Mononuclear cell (primary cell): Measurements from ENCODE around the gene NOM1. TPM values are rescaled to one million over a fixed set of nuclear protein-coding genes. Genes with fewer than 3 reads are reported as not detected.

ENCODE experiments used
- H3K27me3 ChIP-seq: 2 replicates; pipeline ENCODE4 v1.6.0; 2011; ENCODE audit warnings: low read length, control low read depth; ENCODE audit not compliant: insufficient read depth
- H3K4me1 ChIP-seq: 2 replicates; pipeline ENCODE4 v1.5.1; 2011; ENCODE audit warnings: mild to moderate bottlenecking, low read length, control low read depth; ENCODE audit not compliant: insufficient read depth
- H3K4me3 ChIP-seq: 2 replicates; pipeline ENCODE4 v1.5.1; 2011; ENCODE audit warnings: mild to moderate bottlenecking, low read length, moderate library complexity
- H3K9me3 ChIP-seq: 2 replicates; pipeline ENCODE4 v1.5.1; 2011; ENCODE audit warnings: low read depth, mild to moderate bottlenecking, control low read depth, low read length
- total RNA-seq: library from RNA; depleted of rRNA; stranded (reverse); fragments of >200 nt; gene quantifications from one replicate; pipeline ENCODE4 v1.2.3, GENCODE V29; 2012

NOM1 gene
- total RNA-seq, 1 donor = 17.3 TPM

- Histone ChIP-seq H3K4me1 (peaks cover 4% of the 10 kb centered on the region), H3K9me3 (no peaks in the 10 kb centered on the region), H3K4me3 (no peak overlapping the region), H3K27me3 (no peaks in the 10 kb centered on the region)
Measured at GRCh38 chr7:156956727-156957126, 7.2 kb downstream of the NOM1 start.

- H3K4me3 ChIP-seq = no peak overlapping the region
- H3K4me1 ChIP-seq = no peaks in the 10 kb centered on the region
- H3K9me3 ChIP-seq = no peaks in the 10 kb centered on the region
- H3K27me3 ChIP-seq = no peaks in the 10 kb centered on the region
Measured at GRCh38 chr7:156962145-156962544, 12.6 kb downstream of the NOM1 start.

- Histone ChIP-seq H3K27me3 (no peaks in the 10 kb centered on the region), H3K4me3 (no peak overlapping the region), H3K4me1 (no peaks in the 10 kb centered on the region), H3K9me3 (no peaks in the 10 kb centered on the region)
Measured at GRCh38 chr7:156962897-156963296, 13.4 kb downstream of the NOM1 start.

GRCh38 chr7:156963472-156963871 is 14.0 kb downstream of the NOM1 start:
- Histone ChIP-seq H3K9me3 (no peaks in the 10 kb centered on the region), H3K4me1 (no peaks in the 10 kb centered on the region), H3K4me3 (no peak overlapping the region), H3K27me3 (no peaks in the 10 kb centered on the region)

GRCh38 chr7:156964971-156965370 is 15.5 kb downstream of the NOM1 start:
- H3K4me3 ChIP-seq = no peak overlapping the region
- no peaks in the 10 kb centered on the region for H3K9me3 ChIP-seq
- no peaks in the 10 kb centered on the region for H3K4me1 ChIP-seq
- H3K27me3 ChIP-seq = no peaks in the 10 kb centered on the region

GRCh38 chr7:156966387-156966786 is 16.9 kb downstream of the NOM1 start:
- no peaks in the 10 kb centered on the region for H3K27me3 ChIP-seq
- no peaks in the 10 kb centered on the region for H3K9me3 ChIP-seq
- no peaks in the 10 kb centered on the region for H3K4me1 ChIP-seq
- H3K4me3 ChIP-seq = no peak overlapping the region

- Histone ChIP-seq H3K27me3 (no peaks in the 10 kb centered on the region), H3K9me3 (no peaks in the 10 kb centered on the region), H3K4me1 (no peaks in the 10 kb centered on the region), H3K4me3 (no peak overlapping the region)
Measured at GRCh38 chr7:156968183-156968582, 18.7 kb downstream of the NOM1 start.

GRCh38 chr7:156969972-156970420 is 20.5 kb downstream of the NOM1 start:
- H3K27me3 ChIP-seq = no peaks in the 10 kb centered on the region
- H3K4me1 ChIP-seq = no peaks in the 10 kb centered on the region

GRCh38 chr7:156975620-156976019 is 26.1 kb downstream of the NOM1 start:
- Histone ChIP-seq H3K4me1 (no peaks in the 10 kb centered on the region), H3K4me3 (no peak overlapping the region), H3K9me3 (no peaks in the 10 kb centered on the region), H3K27me3 (no peaks in the 10 kb centered on the region)

More at GRCh38 chr7:156969972-156970420, 20.5 kb downstream of the NOM1 start:
- H3K4me3 ChIP-seq = no peak overlapping the region
- H3K9me3 ChIP-seq = no peaks in the 10 kb centered on the region

- H3K4me1 ChIP-seq = no peaks in the 10 kb centered on the region
- no peaks in the 10 kb centered on the region for H3K27me3 ChIP-seq
- no peak overlapping the region for H3K4me3 ChIP-seq
Measured at GRCh38 chr7:156979007-156979606, 29.6 kb downstream of the NOM1 start.

GRCh38 chr7:156979711-156980110 is 30.2 kb downstream of the NOM1 start:
- Histone ChIP-seq H3K4me3 (no peak overlapping the region), H3K9me3 (no peaks in the 10 kb centered on the region), H3K27me3 (no peaks in the 10 kb centered on the region), H3K4me1 (no peaks in the 10 kb centered on the region)

More at GRCh38 chr7:156979007-156979606, 29.6 kb downstream of the NOM1 start:
- no peaks in the 10 kb centered on the region for H3K9me3 ChIP-seq

- H3K4me1 ChIP-seq = no peaks in the 10 kb centered on the region
- H3K27me3 ChIP-seq = no peaks in the 10 kb centered on the region
- H3K4me3 ChIP-seq = no peak overlapping the region
- H3K9me3 ChIP-seq = no peaks in the 10 kb centered on the region
Measured at GRCh38 chr7:156984174-156984891, 34.8 kb downstream of the NOM1 start.

- Histone ChIP-seq H3K4me1 (no peaks in the 10 kb centered on the region), H3K9me3 (no peaks in the 10 kb centered on the region), H3K4me3 (no peak overlapping the region), H3K27me3 (no peaks in the 10 kb centered on the region)
Measured at GRCh38 chr7:156985101-156985992, 35.8 kb downstream of the NOM1 start.

- H3K27me3 ChIP-seq = no peaks in the 10 kb centered on the region
- H3K4me1 ChIP-seq = no peaks in the 10 kb centered on the region
- H3K9me3 ChIP-seq = no peaks in the 10 kb centered on the region
- no peak overlapping the region for H3K4me3 ChIP-seq
Measured at GRCh38 chr7:156986378-156986777, 36.9 kb downstream of the NOM1 start.
